ENCODE measurements around the gene APOL1. TPM values are rescaled to one million over a fixed set of nuclear protein-coding genes. Genes with fewer than 3 reads are reported as not detected.
"Not testable (repeated sequence)": the region's sequence is repeated elsewhere in the genome, so short reads cannot be mapped to it uniquely, and the experiment has no call there.

The APOL1 gene, protein sequence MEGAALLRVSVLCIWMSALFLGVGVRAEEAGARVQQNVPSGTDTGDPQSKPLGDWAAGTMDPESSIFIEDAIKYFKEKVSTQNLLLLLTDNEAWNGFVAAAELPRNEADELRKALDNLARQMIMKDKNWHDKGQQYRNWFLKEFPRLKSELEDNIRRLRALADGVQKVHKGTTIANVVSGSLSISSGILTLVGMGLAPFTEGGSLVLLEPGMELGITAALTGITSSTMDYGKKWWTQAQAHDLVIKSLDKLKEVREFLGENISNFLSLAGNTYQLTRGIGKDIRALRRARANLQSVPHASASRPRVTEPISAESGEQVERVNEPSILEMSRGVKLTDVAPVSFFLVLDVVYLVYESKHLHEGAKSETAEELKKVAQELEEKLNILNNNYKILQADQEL
- total RNA-seq, result 10 to 100 TPM; 19.6 to 22.9 TPM

GRCh38 chr22:36252754-36253522, at the start of gene APOL1:
Gene APOL1 (plus strand): TSS chr22:36253133. CDS start chr22:36254956, 1,823 bp downstream.
- no peaks in the 10 kb centered on the region for H3K36me3 ChIP-seq
- TF ChIP-seq POLR2A (IDR thresholded peaks at IDR 0.05) (peak; percentile 80), POLR2AphosphoS5 (IDR thresholded peaks at IDR 0.05) (peak; percentile 87), CTCF (IDR thresholded peaks at IDR 0.05) (peak in 1 of 4 experiments; percentile 3)
- no peaks in the 10 kb centered on the region for H3K9me3 ChIP-seq
- no peaks in the 10 kb centered on the region for H3K27me3 ChIP-seq (replicated peaks; ENCODE audit: insufficient read depth)
- WGBS, result 33% methylated on average over 10 of the region's 10 CpGs
- H3K4me1 ChIP-seq (replicated peaks), result no peaks in the 10 kb centered on the region
- DNase-seq (ENCODE audit: low spot score), result peak; percentile 65
- peak within 1 kb of the TSS; percentile 40 to 42 for H3K4me3 ChIP-seq
- intact Hi-C loops (cut with DNase I), result no loop called here
- H3K27ac ChIP-seq, result peak within 1 kb of the TSS; percentile 76 to 83

DNA sequence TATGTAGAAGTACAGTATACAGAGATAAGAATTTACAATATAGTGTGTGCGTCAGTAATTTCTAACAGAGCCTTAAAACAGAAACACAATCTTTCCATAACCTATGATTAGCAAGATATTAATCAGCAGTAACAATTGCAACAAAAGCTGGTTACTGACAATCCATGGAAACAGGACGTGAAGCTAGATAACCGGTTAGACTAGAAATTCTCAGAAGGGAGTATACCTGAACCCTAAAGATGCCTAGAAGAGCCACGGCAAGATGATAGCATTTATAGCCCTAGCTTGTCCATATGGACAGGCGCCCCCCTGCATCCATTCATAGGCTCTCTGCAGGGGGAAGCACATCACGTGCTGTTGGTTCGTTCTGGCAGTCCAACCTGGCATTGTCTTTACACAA, 49.5 kb upstream of the APOL1 start:
- DNase-seq (ENCODE audit: low spot score); H3K4me1 ChIP-seq (replicated peaks); intact Hi-C loops (cut with DNase I); H3K27me3 ChIP-seq (replicated peaks; ENCODE audit: insufficient read depth); H3K9me3 ChIP-seq; H3K36me3 ChIP-seq: not testable (repeated sequence)
- H3K4me3 ChIP-seq, result peak overlapping the region in 1 of 2 donors; percentile 2
- H3K27ac ChIP-seq, result peak overlapping the region; percentile 62 to 68
- WGBS, result 48% methylated on average over 7 of the region's 7 CpGs
- TF ChIP-seq POLR2AphosphoS5 (IDR thresholded peaks at IDR 0.05), result peak; percentile 77

DNA sequence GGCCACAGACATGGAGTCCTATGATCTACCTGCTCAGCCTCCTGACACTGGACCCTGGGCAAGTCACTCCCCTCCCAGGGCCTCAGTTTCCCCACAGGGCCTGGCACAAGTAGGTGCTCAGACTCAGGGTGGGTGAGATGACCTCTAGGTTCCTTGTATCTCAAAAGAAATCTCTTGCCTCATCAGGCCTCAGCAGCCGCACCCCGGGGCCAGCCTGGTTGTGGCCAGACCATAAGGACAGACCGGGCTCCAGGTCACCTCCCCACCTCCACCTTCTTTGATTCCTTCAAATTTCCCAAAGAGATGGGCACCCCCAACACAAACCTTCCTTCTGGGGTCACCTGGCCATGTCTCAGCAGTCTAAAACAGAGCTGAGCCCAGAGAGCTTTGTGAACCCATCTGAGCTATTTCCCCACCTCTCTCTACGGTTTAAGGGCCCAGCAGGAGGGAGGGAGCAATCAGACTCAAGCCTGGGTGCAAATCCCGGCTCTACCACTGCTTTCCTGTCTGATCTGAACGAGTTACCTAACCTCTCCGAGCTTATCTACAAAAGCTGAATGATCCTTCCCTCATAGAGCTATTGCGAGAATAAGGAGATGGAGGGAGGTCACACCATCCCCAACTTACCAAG, 48.8 kb upstream of the APOL1 start:
- TF ChIP-seq CTCF (IDR thresholded peaks at IDR 0.05) (no peak), POLR2A (IDR thresholded peaks at IDR 0.05) (no peak), POLR2AphosphoS5 (IDR thresholded peaks at IDR 0.05) (no peak)
- Histone ChIP-seq H3K27ac (peak overlapping the region; percentile 19 to 66), H3K4me3 (peak overlapping the region in 1 of 2 donors; percentile 5), H3K36me3 (no peaks in the 10 kb centered on the region), H3K27me3 (replicated peaks; ENCODE audit: insufficient read depth) (no peaks in the 10 kb centered on the region), H3K9me3 (no peaks in the 10 kb centered on the region), H3K4me1 (replicated peaks) (peaks cover 8% of the 10 kb centered on the region)
- intact Hi-C loops (cut with DNase I), result no loop called here
- 84% methylated on average over 8 of the region's 8 CpGs for WGBS
- DNase-seq (ENCODE audit: low spot score), result no peak

DNA sequence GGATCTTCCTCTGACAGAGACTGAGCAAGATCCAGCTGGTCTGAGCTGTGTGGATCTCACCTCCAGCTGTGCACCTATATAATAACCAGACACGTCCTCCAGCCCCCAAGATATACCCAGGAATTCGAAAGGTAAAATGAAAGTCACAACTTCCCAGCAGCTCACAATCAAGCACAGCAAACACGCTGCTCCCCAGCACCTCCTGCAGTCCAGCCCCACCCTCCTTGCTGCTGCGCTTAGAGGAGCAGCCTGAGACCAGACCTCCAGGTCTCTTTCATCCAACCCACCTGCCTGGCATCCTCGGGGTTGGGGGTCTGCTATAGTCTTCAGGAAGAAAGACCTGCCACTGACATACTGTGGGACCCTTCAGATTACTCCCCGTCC, 48.3 kb upstream of the APOL1 start:
- Histone ChIP-seq H3K27me3 (replicated peaks; ENCODE audit: insufficient read depth) (no peaks in the 10 kb centered on the region), H3K4me3 (no peak overlapping the region), H3K27ac (peak overlapping the region; percentile 19 to 66), H3K36me3 (no peaks in the 10 kb centered on the region), H3K9me3 (no peaks in the 10 kb centered on the region), H3K4me1 (replicated peaks) (peaks cover 8% of the 10 kb centered on the region)
- WGBS, result 69% methylated on average over 6 of the region's 6 CpGs
- no peak for TF ChIP-seq POLR2AphosphoS5 (IDR thresholded peaks at IDR 0.05)
- TF ChIP-seq CTCF (IDR thresholded peaks at IDR 0.05), result no peak
- no peak for TF ChIP-seq POLR2A (IDR thresholded peaks at IDR 0.05)
- intact Hi-C loops (cut with DNase I), result no loop called here
- DNase-seq (ENCODE audit: low spot score), result no peak

DNA sequence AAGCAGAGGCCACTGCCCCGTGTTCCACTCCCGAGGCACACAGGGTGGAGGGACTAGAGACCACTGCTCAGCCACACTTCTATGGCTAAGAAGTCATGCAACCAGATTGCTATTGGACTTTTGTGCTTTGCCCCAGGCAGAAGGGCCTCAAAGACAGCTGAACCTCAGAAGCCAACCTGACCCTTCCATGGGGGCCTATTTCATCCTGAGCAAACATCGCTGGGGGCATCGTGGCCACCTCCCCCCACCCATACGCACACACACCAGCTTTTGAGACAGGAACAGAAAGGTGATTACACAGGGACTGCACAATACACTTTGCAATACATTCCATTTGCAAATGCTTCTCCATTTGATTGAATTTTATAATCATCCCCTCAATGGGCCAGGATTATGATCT, 47.4 kb upstream of the APOL1 start:
- DNase-seq (ENCODE audit: low spot score); intact Hi-C loops (cut with DNase I); H3K27me3 ChIP-seq (replicated peaks; ENCODE audit: insufficient read depth); H3K36me3 ChIP-seq; H3K4me3 ChIP-seq; H3K4me1 ChIP-seq (replicated peaks); H3K9me3 ChIP-seq; H3K27ac ChIP-seq: not testable (repeated sequence)
- 81% methylated on average over 5 of the region's 5 CpGs for WGBS

Data from prostate gland (tissue), 2 donors.